Measurements from ENCODE around the gene RDH16. TPM values are rescaled to one million over a fixed set of nuclear protein-coding genes. Genes with fewer than 3 reads are reported as not detected.
"Not testable (repeated sequence)": the region's sequence is repeated elsewhere in the genome, so short reads cannot be mapped to it uniquely, and the experiment has no call there.

The RDH16 gene
- total RNA-seq, 1 donor from 2014 or later, result 0.27 TPM

DNA sequence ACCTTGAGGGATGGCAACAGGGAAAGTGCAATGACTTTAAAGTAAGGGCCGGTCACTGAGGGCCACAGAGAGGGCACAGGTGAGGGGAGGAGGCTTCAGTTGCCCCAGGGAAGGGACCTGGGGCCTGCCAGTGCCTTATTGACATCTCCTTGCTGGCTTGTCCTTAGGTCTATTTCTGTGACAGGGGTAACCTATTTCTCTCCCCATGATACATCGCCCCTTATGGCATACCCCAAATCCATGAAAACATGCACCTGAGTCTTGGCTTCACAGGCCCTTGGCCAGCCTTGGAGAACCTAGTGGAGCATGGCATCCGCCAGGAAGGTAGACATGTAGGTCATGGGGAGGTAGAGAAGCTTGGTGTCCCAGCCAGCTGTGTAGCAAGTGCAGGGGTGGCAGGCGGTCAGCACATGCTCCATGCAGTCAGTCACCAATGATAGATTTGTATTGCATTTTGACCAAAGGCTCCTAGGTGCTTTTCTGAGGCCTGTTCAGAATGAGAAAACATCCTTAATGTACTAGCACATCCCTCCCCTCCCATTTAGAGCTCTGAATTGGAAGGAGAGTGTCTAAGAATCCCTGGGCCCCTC, 23.6 kb upstream of the RDH16 start:
- TF ChIP-seq, protein P1, sequence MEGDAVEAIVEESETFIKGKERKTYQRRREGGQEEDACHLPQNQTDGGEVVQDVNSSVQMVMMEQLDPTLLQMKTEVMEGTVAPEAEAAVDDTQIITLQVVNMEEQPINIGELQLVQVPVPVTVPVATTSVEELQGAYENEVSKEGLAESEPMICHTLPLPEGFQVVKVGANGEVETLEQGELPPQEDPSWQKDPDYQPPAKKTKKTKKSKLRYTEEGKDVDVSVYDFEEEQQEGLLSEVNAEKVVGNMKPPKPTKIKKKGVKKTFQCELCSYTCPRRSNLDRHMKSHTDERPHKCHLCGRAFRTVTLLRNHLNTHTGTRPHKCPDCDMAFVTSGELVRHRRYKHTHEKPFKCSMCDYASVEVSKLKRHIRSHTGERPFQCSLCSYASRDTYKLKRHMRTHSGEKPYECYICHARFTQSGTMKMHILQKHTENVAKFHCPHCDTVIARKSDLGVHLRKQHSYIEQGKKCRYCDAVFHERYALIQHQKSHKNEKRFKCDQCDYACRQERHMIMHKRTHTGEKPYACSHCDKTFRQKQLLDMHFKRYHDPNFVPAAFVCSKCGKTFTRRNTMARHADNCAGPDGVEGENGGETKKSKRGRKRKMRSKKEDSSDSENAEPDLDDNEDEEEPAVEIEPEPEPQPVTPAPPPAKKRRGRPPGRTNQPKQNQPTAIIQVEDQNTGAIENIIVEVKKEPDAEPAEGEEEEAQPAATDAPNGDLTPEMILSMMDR (IDR thresholded peaks at IDR 0.05), result no peak
- no peaks in the 10 kb centered on the region for H3K36me3 Mint-ChIP-seq (ENCODE audit: unreplicated experiment)
- H3K27me3 Mint-ChIP-seq (ENCODE audit: unreplicated experiment), result peaks cover 18% of the 10 kb centered on the region
- DNase-seq (ENCODE audit: extremely low spot score, unreplicated experiment), result peak; percentile 78
- H3K4me1 Mint-ChIP-seq (ENCODE audit: unreplicated experiment), result no peaks in the 10 kb centered on the region
- H3K9me3 Mint-ChIP-seq (ENCODE audit: unreplicated experiment), result no peaks in the 10 kb centered on the region
- H3K4me3 Mint-ChIP-seq (ENCODE audit: unreplicated experiment), result no peak overlapping the region
- no peak overlapping the region for H3K27ac Mint-ChIP-seq (ENCODE audit: unreplicated experiment)

DNA sequence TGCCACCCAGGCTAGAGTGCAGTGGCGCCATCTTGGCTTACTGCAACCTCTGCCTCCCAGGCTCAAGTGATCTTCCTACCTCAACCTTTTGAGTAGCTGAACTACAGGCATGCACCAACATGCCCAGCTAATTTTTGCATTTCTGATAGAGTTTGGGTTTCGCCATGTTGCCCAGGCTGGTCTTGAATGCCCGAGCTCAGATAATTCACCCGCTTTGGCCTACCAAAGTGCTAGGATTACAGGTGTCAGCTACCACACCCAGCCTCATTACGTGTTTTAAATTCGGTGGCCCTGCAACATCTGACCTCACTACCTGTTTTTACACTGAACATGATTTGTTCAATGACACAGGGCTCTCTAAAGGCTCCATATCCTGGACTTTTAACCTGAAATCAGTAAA, 22.9 kb upstream of the RDH16 start:
- peaks cover 16% of the 10 kb centered on the region for H3K27me3 Mint-ChIP-seq (ENCODE audit: unreplicated experiment)
- H3K27ac Mint-ChIP-seq (ENCODE audit: unreplicated experiment), result no peak overlapping the region
- no peak overlapping the region for H3K4me3 Mint-ChIP-seq (ENCODE audit: unreplicated experiment)
- DNase-seq (ENCODE audit: extremely low spot score, unreplicated experiment), result no peak
- H3K4me1 Mint-ChIP-seq (ENCODE audit: unreplicated experiment), result no peaks in the 10 kb centered on the region
- no peaks in the 10 kb centered on the region for H3K9me3 Mint-ChIP-seq (ENCODE audit: unreplicated experiment)
- no peaks in the 10 kb centered on the region for H3K36me3 Mint-ChIP-seq (ENCODE audit: unreplicated experiment)
- TF ChIP-seq, protein P1 (IDR thresholded peaks at IDR 0.05), result no peak

DNA sequence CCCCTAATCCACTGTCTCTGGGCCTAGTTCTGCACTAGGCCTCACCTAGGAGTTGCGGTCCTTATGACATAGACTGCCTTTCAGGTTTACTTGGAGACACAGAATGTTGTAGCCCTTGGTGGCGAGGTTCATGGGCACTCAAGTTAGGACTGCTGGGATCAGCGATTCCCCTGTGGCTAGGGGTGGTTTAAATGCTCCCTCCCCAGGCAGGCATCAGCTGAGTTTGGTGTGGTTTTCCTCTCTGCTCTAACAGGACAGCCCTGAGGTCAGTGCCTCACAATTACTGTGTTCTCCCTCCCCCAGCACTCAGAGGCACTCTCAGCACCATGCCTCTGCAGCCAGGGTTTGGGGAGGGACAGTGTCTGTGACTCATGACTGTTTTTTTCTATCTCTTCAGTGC, 22.2 kb upstream of the RDH16 start:
- H3K4me3 Mint-ChIP-seq (ENCODE audit: unreplicated experiment), result no peak overlapping the region
- TF ChIP-seq, protein P1 (IDR thresholded peaks at IDR 0.05), result no peak
- DNase-seq (ENCODE audit: extremely low spot score, unreplicated experiment), result peak; percentile 46
- no peak overlapping the region for H3K27ac Mint-ChIP-seq (ENCODE audit: unreplicated experiment)
- no peaks in the 10 kb centered on the region for H3K9me3 Mint-ChIP-seq (ENCODE audit: unreplicated experiment)
- peaks cover 18% of the 10 kb centered on the region for H3K27me3 Mint-ChIP-seq (ENCODE audit: unreplicated experiment)
- no peaks in the 10 kb centered on the region for H3K4me1 Mint-ChIP-seq (ENCODE audit: unreplicated experiment)
- no peaks in the 10 kb centered on the region for H3K36me3 Mint-ChIP-seq (ENCODE audit: unreplicated experiment)

DNA sequence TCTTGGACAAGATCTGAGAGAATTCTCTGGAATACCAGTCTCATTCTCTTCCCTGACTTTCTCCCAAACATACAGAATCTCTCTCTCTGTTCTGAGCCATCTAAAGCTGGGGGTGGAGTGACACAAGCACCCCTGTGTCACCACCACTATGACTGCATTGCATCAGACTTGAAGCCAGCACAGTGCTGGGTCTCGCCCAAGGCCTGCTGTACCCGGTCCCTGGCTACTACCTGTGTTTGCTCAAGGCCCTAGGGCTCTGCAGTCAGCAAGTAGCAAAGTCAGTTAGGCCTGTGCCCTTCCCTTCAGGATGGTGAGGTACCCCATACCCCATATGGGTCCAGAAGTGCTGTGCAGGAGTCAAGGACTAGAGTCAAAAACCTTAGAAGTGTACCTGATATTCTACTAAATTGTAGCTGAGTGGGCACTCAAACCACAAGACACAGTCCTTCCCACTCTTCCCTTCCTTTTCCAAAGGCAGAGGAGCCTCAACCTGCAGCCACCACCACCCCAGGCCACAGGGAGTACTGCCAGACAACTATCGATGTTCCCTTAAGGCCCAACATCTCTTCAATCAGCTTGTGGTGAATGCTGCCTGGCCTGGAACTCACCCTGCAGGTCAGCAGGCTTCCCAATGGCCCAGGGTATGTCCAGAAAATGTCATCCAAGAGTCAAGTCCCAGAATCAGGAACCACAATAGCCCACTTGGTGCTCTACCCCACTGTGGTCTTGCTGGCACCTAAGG, 21.2 kb upstream of the RDH16 start:
- Mint-ChIP-seq H3K4me1 (ENCODE audit: unreplicated experiment) (no peaks in the 10 kb centered on the region), H3K27ac (ENCODE audit: unreplicated experiment) (no peak overlapping the region), H3K4me3 (ENCODE audit: unreplicated experiment) (no peak overlapping the region), H3K36me3 (ENCODE audit: unreplicated experiment) (no peaks in the 10 kb centered on the region), H3K9me3 (ENCODE audit: unreplicated experiment) (no peaks in the 10 kb centered on the region), H3K27me3 (ENCODE audit: unreplicated experiment) (peaks cover 15% of the 10 kb centered on the region)
- TF ChIP-seq, protein P1 (IDR thresholded peaks at IDR 0.05), result no peak
- DNase-seq (ENCODE audit: extremely low spot score, unreplicated experiment), result peak; percentile 68

DNA sequence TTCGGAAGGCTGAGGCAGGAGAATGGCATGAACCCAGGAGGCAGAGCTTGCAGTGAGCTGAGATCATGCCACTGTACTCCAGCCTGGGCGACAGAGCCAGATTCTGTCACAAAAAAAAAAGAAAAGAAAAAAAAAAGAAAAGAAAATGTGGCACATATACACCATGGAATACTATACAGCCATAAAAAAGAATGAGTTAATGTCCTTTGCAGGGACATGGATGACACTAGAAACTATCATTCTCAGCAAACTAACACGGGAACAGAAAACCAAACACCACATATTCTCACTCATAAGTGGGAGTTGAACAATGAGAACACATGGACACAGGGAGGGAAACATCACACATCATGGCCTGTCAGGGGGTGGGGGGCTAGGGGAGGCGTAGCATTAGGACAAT, 20.0 kb upstream of the RDH16 start:
- not testable (repeated sequence) for DNase-seq (ENCODE audit: extremely low spot score, unreplicated experiment); H3K9me3 Mint-ChIP-seq (ENCODE audit: unreplicated experiment); H3K4me1 Mint-ChIP-seq (ENCODE audit: unreplicated experiment); H3K27ac Mint-ChIP-seq (ENCODE audit: unreplicated experiment); H3K36me3 Mint-ChIP-seq (ENCODE audit: unreplicated experiment); H3K4me3 Mint-ChIP-seq (ENCODE audit: unreplicated experiment)
- peaks cover 23% of the 10 kb centered on the region for H3K27me3 Mint-ChIP-seq (ENCODE audit: unreplicated experiment)

DNA sequence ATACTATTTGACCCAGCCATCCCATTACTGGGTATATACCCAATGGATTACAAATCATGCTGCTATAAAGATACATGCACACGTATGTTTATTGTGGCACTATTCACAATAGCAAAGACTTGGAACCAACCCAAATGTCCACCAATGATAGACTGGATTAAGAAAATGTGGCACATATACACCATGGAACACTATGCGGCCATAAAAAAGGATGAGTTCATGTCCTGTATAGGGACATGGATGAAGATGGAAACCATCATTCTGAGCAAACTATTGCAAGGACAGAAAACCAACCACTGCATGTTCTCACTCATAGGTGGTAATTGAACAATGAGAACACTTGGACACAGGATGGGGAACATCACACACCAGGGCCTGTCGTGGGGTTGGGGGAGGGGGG, 16.8 kb upstream of the RDH16 start:
- H3K27me3 Mint-ChIP-seq (ENCODE audit: unreplicated experiment), result peaks cover 48% of the 10 kb centered on the region
- H3K4me3 Mint-ChIP-seq (ENCODE audit: unreplicated experiment); DNase-seq (ENCODE audit: extremely low spot score, unreplicated experiment); H3K9me3 Mint-ChIP-seq (ENCODE audit: unreplicated experiment); H3K36me3 Mint-ChIP-seq (ENCODE audit: unreplicated experiment); H3K27ac Mint-ChIP-seq (ENCODE audit: unreplicated experiment); H3K4me1 Mint-ChIP-seq (ENCODE audit: unreplicated experiment): not testable (repeated sequence)

DNA sequence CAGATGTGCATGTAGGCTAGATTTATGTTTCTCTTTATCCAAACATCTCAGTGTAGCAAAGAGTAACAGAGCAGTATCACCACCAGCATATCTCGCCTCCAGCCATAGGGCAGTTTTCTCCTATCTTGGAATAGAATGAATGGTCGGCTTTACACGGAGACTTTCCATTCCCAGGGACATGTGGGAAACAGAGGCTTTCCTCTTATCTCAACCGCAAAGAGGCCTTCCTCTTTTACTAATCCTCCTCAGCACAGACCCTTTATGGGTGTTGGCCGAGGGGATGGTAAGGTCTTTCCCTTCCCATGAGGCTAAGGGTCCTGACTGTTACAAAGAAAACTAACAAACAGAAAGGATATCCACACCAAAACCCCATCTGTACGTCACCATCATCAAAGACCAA, 11.5 kb upstream of the RDH16 start:
- not testable (repeated sequence) for H3K4me3 Mint-ChIP-seq (ENCODE audit: unreplicated experiment); DNase-seq (ENCODE audit: extremely low spot score, unreplicated experiment); H3K36me3 Mint-ChIP-seq (ENCODE audit: unreplicated experiment); H3K9me3 Mint-ChIP-seq (ENCODE audit: unreplicated experiment); H3K27ac Mint-ChIP-seq (ENCODE audit: unreplicated experiment); H3K4me1 Mint-ChIP-seq (ENCODE audit: unreplicated experiment)
- peaks cover 45% of the 10 kb centered on the region for H3K27me3 Mint-ChIP-seq (ENCODE audit: unreplicated experiment)

DNA sequence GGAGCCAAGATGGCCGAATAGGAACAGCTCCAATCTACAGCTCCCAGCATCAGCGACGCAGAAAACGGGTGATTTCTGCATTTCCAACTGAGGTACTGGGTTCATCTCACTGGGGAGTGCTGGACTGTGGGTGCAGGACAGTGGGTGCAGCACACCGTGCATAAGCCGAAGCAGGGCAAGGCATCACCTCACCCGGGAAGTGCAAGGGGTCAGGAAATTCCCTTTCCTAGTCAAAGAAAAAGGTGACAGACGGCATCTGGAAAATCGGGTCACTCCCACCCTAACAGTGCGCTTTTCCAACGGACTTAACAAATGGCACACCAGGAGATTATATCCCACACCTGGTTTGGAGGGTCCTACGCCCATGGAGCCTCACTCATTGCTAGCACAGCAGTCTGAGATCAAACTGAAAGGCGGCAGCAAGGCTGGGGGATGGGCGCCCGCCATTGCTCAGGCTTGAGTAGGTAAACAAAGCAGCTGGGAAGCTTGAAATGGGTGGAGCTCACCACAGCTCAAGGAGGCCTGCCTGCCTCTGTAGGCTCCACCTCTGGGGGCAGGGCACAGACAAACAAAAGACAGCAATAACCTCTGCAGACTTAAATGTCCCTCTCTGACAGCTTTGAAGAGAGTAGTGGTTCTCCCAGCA, 8.7 kb upstream of the RDH16 start:
- H3K36me3 Mint-ChIP-seq (ENCODE audit: unreplicated experiment); H3K4me3 Mint-ChIP-seq (ENCODE audit: unreplicated experiment); H3K27ac Mint-ChIP-seq (ENCODE audit: unreplicated experiment); H3K9me3 Mint-ChIP-seq (ENCODE audit: unreplicated experiment); DNase-seq (ENCODE audit: extremely low spot score, unreplicated experiment); H3K4me1 Mint-ChIP-seq (ENCODE audit: unreplicated experiment): not testable (repeated sequence)
- H3K27me3 Mint-ChIP-seq (ENCODE audit: unreplicated experiment), result peaks cover 43% of the 10 kb centered on the region
